Kidney epithelial cell (primary cell): ENCODE measurements around the gene LCMT1. TPM values are rescaled to one million over a fixed set of nuclear protein-coding genes. Genes with fewer than 3 reads are reported as not detected.

Experiments used
- DNase-seq: peaks from one replicate; pipeline ENCODE4 v3.0.0-alpha.2; 2010; ENCODE audit warnings: low read depth
- H3K27me3 ChIP-seq: 2 replicates; pipeline ENCODE4 v1.6.0; 2011; ENCODE audit warnings: low read length; ENCODE audit not compliant: control insufficient read depth, insufficient read depth
- H3K36me3 ChIP-seq: 2 replicates; pipeline ENCODE4 v1.5.1; 2011; ENCODE audit warnings: low read length; ENCODE audit not compliant: control insufficient read depth, insufficient read depth
- H3K4me3 ChIP-seq: 2 replicates; pipeline ENCODE4 v1.5.1; 2011; ENCODE audit warnings: low read depth, mild to moderate bottlenecking, control low read depth, low read length
- CTCF ChIP-seq: IDR thresholded peaks from 2 replicates; pipeline ENCODE4 v1.5.1; 2011; ENCODE audit warnings: mild to moderate bottlenecking, moderate library complexity, low read length, control low read depth, inconsistent platforms; ENCODE audit not compliant: insufficient read depth, poor library complexity, severe bottlenecking
- total RNA-seq: library from RNA; depleted of rRNA; stranded (reverse); fragments of >200 nt; gene quantifications from 2 replicates; pipeline ENCODE4 v1.2.3, GENCODE V29; 2015

LCMT1 gene
- total RNA-seq, 1 donor from 2014 or later: 55.2 TPM

- Histone ChIP-seq H3K27me3 (no peaks in the 10 kb centered on the region), H3K36me3 (no peaks in the 10 kb centered on the region), H3K4me3 (no peak overlapping the region)
- no peak for TF ChIP-seq CTCF
- no peak for DNase-seq
Measured at GRCh38 chr16:25089351-25089750, 22.2 kb upstream of the LCMT1 start.

- DNase-seq: no peak
- no peak for TF ChIP-seq CTCF
- no peaks in the 10 kb centered on the region for H3K36me3 ChIP-seq
- no peaks in the 10 kb centered on the region for H3K27me3 ChIP-seq
- no peak overlapping the region for H3K4me3 ChIP-seq
Measured at GRCh38 chr16:25092441-25092840, 19.1 kb upstream of the LCMT1 start.

GRCh38 chr16:25093208-25094061 lies 18.1 kb upstream of the LCMT1 start:
- no peak for TF ChIP-seq CTCF
- no peak for DNase-seq
- H3K36me3 ChIP-seq: no peaks in the 10 kb centered on the region
- no peaks in the 10 kb centered on the region for H3K27me3 ChIP-seq
- no peak overlapping the region for H3K4me3 ChIP-seq

- Histone ChIP-seq H3K4me3 (no peak overlapping the region), H3K36me3 (no peaks in the 10 kb centered on the region), H3K27me3 (no peaks in the 10 kb centered on the region)
- no peak for DNase-seq
- TF ChIP-seq CTCF: no peak
Measured at GRCh38 chr16:25094596-25094995, 16.9 kb upstream of the LCMT1 start.

- no peak for TF ChIP-seq CTCF
- DNase-seq: no peak
- Histone ChIP-seq H3K4me3 (no peak overlapping the region), H3K36me3 (no peaks in the 10 kb centered on the region), H3K27me3 (no peaks in the 10 kb centered on the region)
Measured at GRCh38 chr16:25095636-25096035, 15.9 kb upstream of the LCMT1 start.
